ENCODE measurements around the gene ATP11A.

ATP11A gene

GRCh38 chr13:112828082-112828699 lies 138.4 kb downstream of the ATP11A start:
- H2AFZ ChIP-seq (ENCODE audit: low read depth, low read length) = no peak overlapping the region
- no peak overlapping the region for H3K9ac ChIP-seq (ENCODE audit: low read length)
- H3K9me3 ChIP-seq (ENCODE audit: insufficient read depth, low read length) = no peaks in the 10 kb centered on the region
- no peak overlapping the region for H3K4me2 ChIP-seq (ENCODE audit: low read length)
- H3K36me3 ChIP-seq (replicated peaks; ENCODE audit: low read depth, low read length) = peaks cover 66% of the 10 kb centered on the region
- no peaks in the 10 kb centered on the region for H4K20me1 ChIP-seq (ENCODE audit: insufficient read depth, low read length)
- TF ChIP-seq CTCF (IDR thresholded peaks at IDR 0.05; ENCODE audit: low read depth, low read length) = no peak
- no peak for TF ChIP-seq EZH2phosphoT487 (IDR thresholded peaks at IDR 0.05; ENCODE audit: low read depth)
- H3K4me3 ChIP-seq (ENCODE audit: low read length) = no peak overlapping the region
- peaks cover 23% of the 10 kb centered on the region for H3K4me1 ChIP-seq (ENCODE audit: low read length)
- H3K79me2 ChIP-seq (ENCODE audit: low read length) = no peaks in the 10 kb centered on the region
- H3K27me3 ChIP-seq (ENCODE audit: low read depth, low read length) = no peaks in the 10 kb centered on the region
- 0 out of 2 replicates have a peak overlapping the region, but pooled peaks have one; percentile 6 for H3K27ac ChIP-seq (ENCODE audit: low read length)

- Histone ChIP-seq H3K4me2 (ENCODE audit: low read length) (no peak overlapping the region), H3K27me3 (ENCODE audit: low read depth, low read length) (no peaks in the 10 kb centered on the region), H3K36me3 (replicated peaks; ENCODE audit: low read depth, low read length) (peaks cover 70% of the 10 kb centered on the region)
Measured at GRCh38 chr13:112828756-112829155, 138.9 kb downstream of the ATP11A start.

DNA sequence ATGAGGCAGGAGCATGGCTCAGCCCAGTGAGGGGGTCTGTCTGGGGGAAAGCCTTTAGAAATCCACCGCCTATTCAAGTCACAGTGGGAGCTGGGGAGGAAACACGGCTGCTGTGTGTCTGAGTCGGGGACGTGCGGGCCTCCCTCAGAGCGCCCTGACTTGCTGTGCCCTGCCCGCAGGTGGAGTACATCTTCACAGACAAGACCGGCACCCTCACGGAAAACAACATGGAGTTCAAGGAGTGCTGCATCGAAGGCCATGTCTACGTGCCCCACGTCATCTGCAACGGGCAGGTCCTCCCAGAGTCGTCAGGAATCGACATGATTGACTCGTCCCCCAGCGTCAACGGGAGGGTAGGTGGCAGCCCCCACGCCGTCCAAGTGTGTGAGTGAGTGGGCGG lies 141.4 kb downstream of the ATP11A start:
- Histone ChIP-seq H3K36me3 (replicated peaks; ENCODE audit: low read depth, low read length) (peaks cover 76% of the 10 kb centered on the region), H3K27me3 (ENCODE audit: low read depth, low read length) (no peaks in the 10 kb centered on the region), H3K79me2 (ENCODE audit: low read length) (no peaks in the 10 kb centered on the region), H3K9me3 (ENCODE audit: insufficient read depth, low read length) (no peaks in the 10 kb centered on the region), H2AFZ (ENCODE audit: low read depth, low read length) (no peak overlapping the region), H3K4me3 (ENCODE audit: low read length) (no peak overlapping the region), H3K4me1 (ENCODE audit: low read length) (peaks cover 23% of the 10 kb centered on the region), H3K9ac (ENCODE audit: low read length) (no peak overlapping the region), H3K27ac (ENCODE audit: low read length) (no peak overlapping the region), H4K20me1 (ENCODE audit: insufficient read depth, low read length) (no peaks in the 10 kb centered on the region), H3K4me2 (ENCODE audit: low read length) (no peak overlapping the region)
- TF ChIP-seq EZH2phosphoT487 (IDR thresholded peaks at IDR 0.05; ENCODE audit: low read depth) (no peak), CTCF (IDR thresholded peaks at IDR 0.05; ENCODE audit: low read depth, low read length) (no peak)

More at GRCh38 chr13:112828756-112829155, 138.9 kb downstream of the ATP11A start:
- Histone ChIP-seq H4K20me1 (ENCODE audit: insufficient read depth, low read length) (no peaks in the 10 kb centered on the region), H3K9ac (ENCODE audit: low read length) (no peak overlapping the region), H3K4me1 (ENCODE audit: low read length) (peaks cover 23% of the 10 kb centered on the region), H3K4me3 (ENCODE audit: low read length) (no peak overlapping the region), H3K9me3 (ENCODE audit: insufficient read depth, low read length) (no peaks in the 10 kb centered on the region), H2AFZ (ENCODE audit: low read depth, low read length) (no peak overlapping the region), H3K79me2 (ENCODE audit: low read length) (no peaks in the 10 kb centered on the region), H3K27ac (ENCODE audit: low read length) (no peak overlapping the region)
- TF ChIP-seq EZH2phosphoT487 (IDR thresholded peaks at IDR 0.05; ENCODE audit: low read depth) (no peak), CTCF (IDR thresholded peaks at IDR 0.05; ENCODE audit: low read depth, low read length) (no peak)

- Histone ChIP-seq H3K4me3 (ENCODE audit: low read length) (no peak overlapping the region), H3K27ac (ENCODE audit: low read length) (no peak overlapping the region), H2AFZ (ENCODE audit: low read depth, low read length) (no peak overlapping the region), H3K4me2 (ENCODE audit: low read length) (no peak overlapping the region), H4K20me1 (ENCODE audit: insufficient read depth, low read length) (no peaks in the 10 kb centered on the region), H3K79me2 (ENCODE audit: low read length) (no peaks in the 10 kb centered on the region), H3K9ac (ENCODE audit: low read length) (no peak overlapping the region), H3K4me1 (ENCODE audit: low read length) (peaks cover 23% of the 10 kb centered on the region), H3K9me3 (ENCODE audit: insufficient read depth, low read length) (no peaks in the 10 kb centered on the region), H3K36me3 (replicated peaks; ENCODE audit: low read depth, low read length) (peaks cover 78% of the 10 kb centered on the region), H3K27me3 (ENCODE audit: low read depth, low read length) (no peaks in the 10 kb centered on the region)
- no peak for TF ChIP-seq CTCF (IDR thresholded peaks at IDR 0.05; ENCODE audit: low read depth, low read length)
- TF ChIP-seq EZH2phosphoT487 (IDR thresholded peaks at IDR 0.05; ENCODE audit: low read depth) = no peak
Measured at GRCh38 chr13:112831801-112832200, 142.0 kb downstream of the ATP11A start.
